ENCODE measurements around the gene AP3B1. TPM values are rescaled to one million over a fixed set of nuclear protein-coding genes. Genes with fewer than 3 reads are reported as not detected.
"Not testable (repeated sequence)": the region's sequence is repeated elsewhere in the genome, so short reads cannot be mapped to it uniquely, and the experiment has no call there.

AP3B1 gene
- total RNA-seq, 2 donors from 2014 or later: 51.3 to 55.6 TPM

DNA sequence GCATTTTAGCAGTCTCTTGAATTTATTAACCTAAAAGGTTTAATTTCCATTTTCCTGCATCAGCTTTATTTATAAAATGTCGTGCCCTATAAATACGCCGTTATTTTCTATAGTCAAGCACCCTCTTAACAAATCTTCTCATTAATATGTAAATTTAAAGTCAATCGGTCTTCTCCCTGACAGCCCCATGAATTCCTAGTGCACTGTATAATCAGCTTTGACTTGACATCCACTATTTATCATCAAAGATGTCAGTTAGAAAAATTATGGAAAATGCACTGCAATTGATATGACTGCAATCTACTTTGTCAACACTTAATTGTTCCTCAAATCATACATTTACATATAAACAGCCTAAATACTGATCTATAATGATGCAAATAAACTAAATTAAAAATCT lies 83.4 kb downstream of the AP3B1 start:
- no peak for ATAC-seq
- no peak for DNase-seq
- intact Hi-C loops (cut with DNase I, micrococcal nuclease): no loop called here

DNA sequence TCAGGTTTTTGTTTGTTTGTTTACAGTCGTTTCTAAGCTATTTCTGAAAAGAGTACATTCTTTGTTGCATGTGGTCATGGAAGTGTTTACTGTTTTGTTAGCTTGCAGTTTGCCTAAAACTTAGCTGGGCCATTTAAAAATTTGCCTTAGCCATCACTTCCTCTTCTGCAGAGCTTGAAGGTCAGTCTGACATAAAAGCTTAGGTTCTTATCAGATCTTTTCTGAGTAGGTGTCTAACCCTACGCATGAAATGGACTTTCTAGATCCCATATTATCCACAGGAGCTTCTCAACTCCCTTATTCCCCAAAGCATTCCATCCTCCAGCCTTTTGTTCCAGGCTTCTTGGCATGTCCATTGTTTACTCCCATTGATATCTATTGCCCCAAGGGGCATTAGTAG lies 90.3 kb downstream of the AP3B1 start:
- intact Hi-C loops (cut with DNase I, micrococcal nuclease): no loop called here
- ATAC-seq (no peak), DNase-seq (no peak)

DNA sequence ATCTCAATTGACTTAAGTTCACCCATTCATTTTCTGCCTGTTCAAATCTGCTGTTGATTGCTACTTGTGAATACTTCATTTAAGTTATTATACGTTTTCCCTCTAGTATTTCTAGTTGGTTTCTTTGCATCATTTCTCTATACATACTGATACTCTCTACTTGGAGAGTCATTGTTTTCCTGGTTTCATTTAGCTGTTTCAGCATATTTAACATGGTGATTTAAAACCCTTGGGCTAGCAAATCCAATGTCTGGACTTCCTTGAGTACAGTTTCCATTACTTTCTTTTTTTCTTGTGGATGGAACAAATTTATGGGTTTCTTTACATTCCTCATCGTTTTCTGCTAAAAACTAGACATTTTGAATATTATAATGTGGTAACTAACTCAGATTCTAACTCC lies 90.7 kb downstream of the AP3B1 start:
- ATAC-seq: no peak
- intact Hi-C loops (cut with DNase I, micrococcal nuclease): no loop called here
- DNase-seq: no peak

DNA sequence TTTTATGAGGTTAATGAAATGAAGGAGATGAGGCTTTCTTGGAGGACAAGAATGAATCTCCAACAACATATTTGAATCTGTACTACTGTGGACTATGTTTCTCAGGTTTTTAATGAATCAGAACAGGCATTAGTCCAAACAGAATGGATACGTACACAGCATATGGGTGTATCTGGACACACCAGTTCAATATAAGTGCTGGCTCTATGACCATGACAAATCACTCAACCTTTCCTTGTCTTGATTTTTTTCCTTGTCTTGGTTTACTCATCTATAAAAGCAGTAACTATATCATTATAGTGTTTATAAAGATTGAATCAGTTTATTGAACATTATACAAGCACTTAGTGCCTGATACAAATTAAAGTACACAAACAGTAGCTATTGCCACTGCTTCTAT lies 104.1 kb downstream of the AP3B1 start:
- no peak for DNase-seq
- intact Hi-C loops (cut with DNase I, micrococcal nuclease): no loop called here
- ATAC-seq: peak; percentile 60

DNA sequence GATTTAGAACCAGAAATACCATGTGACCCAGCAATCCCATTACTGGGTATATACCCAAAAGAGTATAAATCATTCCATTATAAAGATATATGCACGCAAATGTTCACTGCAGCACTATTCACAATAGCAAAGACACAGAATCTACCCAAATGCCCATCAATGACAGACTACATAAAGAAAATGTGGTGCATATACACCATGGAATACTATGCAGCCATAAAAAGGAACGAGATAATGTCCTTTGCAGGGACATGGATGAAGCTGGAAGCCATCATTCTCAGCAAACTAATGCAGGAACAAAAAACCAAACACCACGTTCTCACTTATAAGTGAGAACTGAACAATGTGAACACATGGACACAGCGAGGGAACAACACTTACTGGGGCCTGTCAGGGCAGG lies 105.8 kb downstream of the AP3B1 start:
- intact Hi-C loops (cut with DNase I, micrococcal nuclease): not testable (repeated sequence)

DNA sequence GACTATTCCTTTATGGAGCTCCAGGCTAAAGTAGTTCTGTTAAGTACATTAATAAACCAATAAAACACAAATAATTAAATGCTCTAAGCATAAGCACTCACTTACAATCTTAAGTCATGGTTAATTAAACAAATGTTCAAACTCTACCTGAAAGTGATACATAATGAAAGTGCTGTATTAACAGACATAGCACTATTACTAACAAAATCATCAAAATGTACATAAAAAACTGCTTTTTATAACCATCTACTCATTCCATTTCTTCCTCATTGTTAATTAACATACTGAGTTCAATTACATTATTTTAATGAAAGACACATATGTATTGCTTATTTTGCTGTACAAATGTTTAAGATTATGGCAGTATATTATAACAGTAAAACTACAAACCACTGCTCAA lies 107.3 kb downstream of the AP3B1 start:
- DNase-seq (no peak), ATAC-seq (no peak)
- intact Hi-C loops (cut with DNase I, micrococcal nuclease): no loop called here

More for the DNA sequence above, 105.8 kb downstream of the AP3B1 start:
- ATAC-seq, DNase-seq: not testable (repeated sequence)

DNA sequence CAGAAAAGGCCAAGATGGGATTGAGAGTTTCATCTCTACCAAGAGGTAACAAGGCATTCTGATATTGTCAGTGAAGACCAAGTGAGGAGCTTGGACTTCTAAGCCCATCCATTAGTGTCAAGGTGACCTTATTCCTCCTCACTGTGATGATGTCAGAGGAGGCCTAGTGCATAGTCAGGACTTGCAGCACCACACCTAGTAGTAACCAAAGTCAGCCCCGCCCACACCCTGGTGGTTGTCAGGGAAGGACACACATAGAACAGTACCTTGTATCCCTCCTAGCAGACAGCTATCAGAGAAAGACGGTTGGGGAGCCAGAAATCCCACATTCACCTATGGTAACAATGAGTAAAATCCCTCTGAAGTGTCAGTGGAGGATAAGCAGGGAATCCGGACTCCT lies 111.7 kb downstream of the AP3B1 start:
- ATAC-seq (peak; percentile 90), DNase-seq (peak; percentile 27 to 46)
- intact Hi-C loops (cut with DNase I, micrococcal nuclease): no loop called here

DNA sequence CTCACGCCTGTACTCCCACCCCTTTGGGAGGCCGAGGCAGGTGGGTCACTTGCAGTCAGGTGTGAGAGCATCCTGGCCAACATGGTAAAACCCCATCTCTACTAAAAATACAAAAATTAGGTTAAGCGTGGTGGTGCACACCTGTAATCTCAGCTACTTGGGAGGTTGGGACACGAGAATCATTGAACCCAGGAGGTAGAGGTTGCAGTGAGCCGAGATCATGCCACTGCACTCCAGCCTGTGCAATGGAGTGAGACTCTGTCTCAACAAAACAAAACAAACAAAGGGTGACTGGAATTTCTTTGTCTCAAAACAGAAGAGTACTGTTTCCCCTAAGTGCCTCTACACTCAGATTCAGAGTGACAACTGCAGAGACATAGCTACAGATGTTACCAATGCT lies 116.1 kb downstream of the AP3B1 start:
- intact Hi-C loops (cut with DNase I, micrococcal nuclease): no loop called here
- ATAC-seq: no peak
- no peak for DNase-seq

DNA sequence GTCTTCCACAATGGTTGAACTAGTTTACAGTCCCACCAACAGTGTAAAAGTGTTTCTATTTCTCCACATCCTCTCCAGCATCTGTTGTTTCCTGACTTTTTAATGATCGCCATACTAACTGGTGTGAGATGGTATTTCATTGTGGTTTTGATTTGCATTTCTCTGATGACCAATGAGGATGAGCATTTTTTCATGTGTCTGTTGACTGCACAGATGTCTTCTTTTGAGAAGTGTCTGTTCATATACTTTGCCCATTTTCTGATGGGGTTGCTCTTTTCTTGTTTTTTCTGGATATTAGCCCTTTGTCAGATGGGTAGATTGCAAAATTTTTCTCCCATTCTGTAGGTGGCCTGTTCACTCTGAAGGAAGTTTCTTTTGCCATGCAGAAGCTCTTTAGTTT lies 124.2 kb downstream of the AP3B1 start:
- DNase-seq; ATAC-seq; intact Hi-C loops (cut with DNase I, micrococcal nuclease): not testable (repeated sequence)

DNA sequence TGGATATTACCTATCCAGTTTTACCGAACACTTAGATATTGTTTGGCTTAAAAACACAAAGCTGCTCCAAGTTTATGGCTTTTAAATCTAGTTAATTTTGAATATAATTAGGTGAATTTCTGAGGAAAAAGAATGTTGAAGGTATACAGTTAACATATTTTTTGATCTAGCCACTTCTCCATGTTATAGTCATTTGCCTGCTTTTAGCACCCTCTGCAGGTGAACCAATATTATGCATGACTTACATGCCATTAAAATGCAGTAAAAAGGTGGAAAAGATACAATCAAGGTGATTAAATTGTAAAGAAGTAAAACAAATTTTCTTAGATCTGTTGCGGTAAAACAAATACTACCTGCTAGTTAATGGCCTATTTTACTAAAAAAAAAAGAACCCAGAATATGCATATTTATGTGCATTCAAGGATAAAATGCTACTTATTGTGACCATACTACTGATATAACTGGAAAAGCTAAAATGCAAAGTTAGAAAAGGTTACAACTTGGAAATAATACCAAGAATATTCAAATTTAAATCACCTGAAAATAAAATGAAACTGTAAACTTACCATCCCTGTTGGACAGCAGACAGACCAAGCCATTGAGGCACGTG lies 132.1 kb downstream of the AP3B1 start:
- ATAC-seq: peak; percentile 49
- DNase-seq: no peak

DNA sequence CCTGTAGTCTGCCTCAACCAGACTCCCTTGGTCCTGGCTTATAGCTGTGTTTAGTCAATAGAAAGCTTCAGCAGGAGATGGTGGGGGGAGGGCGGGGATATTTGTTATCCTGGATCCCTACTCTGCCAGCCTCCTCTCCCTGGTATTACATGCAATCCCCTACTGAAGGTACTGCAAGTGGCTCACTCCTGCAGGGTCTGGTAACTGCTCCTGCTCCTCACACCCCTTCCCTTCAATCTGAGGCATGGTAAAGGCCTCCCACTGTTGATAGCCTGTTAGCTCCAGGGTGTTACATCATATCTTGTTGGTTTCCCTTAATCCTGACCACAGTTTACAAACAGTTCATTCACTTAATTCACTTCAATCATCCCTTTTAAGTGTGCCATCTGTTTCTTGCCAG lies 137.5 kb downstream of the AP3B1 start:
- intact Hi-C loops (cut with DNase I, micrococcal nuclease): no loop called here

More for the DNA sequence above, 132.1 kb downstream of the AP3B1 start:
- intact Hi-C loops (cut with DNase I, micrococcal nuclease): no loop called here

DNA sequence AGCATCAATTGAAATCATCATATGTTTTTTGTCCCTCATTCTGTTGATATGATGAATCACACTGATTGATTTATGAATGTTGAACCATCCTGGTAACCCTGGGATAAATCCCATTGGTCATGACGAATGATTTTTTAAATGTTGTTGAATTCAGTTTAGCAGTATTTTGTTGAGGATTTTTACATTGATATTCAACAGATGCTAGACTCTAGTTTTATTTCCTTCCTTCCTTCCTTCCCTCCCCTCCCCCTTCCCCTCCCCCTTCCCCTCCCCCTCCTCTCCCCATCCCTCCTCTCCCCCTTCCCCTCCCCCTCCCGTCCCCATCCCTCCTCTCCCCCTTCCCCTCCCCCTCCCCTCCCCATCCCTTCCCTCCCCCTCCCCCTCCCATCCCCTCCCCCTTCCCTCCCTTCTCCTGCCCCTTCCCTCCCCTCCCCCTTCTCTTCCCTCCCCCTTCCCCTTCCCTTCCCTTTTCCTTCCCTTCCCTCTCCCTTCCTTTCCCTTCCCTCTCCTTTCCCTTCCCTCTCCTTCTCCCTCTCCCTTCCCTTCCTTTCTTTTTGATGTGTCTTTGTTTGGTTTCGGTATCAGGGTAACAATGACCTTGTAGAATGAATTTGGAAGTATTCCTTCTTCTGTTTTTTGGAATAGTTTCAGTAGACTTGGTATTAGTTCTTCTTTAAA lies 142.8 kb downstream of the AP3B1 start:
- intact Hi-C loops (cut with DNase I, micrococcal nuclease): no loop called here
- DNase-seq (no peak), ATAC-seq (no peak)

More for the DNA sequence above, 137.5 kb downstream of the AP3B1 start:
- DNase-seq: no peak
- no peak for ATAC-seq

DNA sequence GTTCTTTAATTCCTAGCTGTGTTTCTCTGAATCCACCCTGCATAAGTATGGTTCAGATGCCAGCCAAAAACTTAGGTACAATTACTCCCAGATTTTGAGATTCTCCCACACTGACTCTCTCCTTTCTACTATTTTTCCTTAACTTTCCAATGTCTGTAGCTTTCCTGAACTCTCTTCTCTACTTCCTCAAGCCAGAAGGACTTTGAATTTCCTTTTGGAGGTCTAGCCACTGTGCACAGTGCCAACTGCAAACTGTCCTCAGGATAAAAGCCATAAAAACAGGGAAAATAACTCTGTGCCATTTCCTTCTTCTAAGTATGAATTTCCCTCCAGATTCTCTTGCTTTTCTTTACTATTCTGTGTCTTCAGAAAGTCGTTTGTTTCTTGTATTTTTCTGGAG lies 157.2 kb downstream of the AP3B1 start:
- intact Hi-C loops (cut with DNase I, micrococcal nuclease): no loop called here
- ATAC-seq: peak; percentile 96
- DNase-seq: peak in 1 of 2 donors; percentile 9

DNA sequence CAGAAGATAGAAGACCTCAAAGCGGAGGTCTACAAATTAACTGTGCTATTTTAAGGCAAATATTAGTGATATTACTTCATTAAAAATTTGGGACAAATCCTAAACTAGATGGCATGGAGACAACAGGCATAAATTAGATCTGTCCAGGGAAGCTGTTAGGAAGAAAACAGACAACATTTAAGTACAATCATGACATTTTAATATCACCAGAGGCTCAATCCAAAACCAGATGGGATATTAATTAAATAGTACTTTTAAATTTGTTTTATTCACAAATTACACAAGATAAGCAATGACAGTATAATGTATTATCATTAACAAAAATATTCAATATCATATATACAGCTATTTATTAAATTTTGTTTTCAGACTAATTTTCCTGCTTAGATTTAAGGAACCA lies 161.1 kb downstream of the AP3B1 start:
- DNase-seq (no peak), ATAC-seq (no peak)
- intact Hi-C loops (cut with DNase I, micrococcal nuclease): no loop called here

DNA sequence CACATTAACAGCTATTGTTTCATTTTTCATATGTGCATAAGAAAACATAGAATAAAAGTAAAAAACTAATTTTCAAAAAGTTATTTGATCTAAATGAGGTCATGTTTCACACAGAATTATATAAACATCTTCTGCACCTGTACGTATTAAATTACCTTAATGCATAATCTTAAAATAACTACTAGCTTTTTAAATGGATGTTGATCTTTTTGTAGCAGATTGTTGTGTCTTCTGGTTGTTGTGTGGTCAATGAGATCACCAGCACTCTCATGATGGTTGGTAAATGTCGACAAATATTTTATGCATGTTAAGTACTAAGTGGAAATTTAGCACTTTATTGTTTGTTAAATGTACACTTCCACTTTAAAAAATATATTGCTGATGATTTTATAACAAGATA lies 162.0 kb downstream of the AP3B1 start:
- intact Hi-C loops (cut with DNase I, micrococcal nuclease): no loop called here
- ATAC-seq (no peak), DNase-seq (no peak)

DNA sequence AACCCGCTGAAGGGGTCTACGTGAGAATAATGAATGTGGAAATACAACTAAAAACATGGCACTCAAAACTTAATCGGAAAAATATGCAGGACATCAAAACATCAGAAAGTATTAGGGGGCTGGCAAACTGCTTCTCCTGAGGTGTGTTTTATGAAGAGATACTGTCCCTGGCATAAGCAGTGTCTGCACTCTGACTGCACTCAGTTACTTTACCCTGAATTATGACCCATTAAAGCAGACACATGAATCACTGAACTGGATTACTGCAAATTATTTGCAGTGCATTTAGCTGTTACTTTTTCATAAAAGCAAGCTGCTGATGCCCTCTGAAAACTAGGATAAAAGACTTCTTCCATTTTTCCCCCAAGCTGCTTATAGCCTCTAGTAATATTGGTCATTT lies 164.9 kb downstream of the AP3B1 start:
- DNase-seq: no peak
- no peak for ATAC-seq
- intact Hi-C loops (cut with DNase I, micrococcal nuclease): no loop called here

DNA sequence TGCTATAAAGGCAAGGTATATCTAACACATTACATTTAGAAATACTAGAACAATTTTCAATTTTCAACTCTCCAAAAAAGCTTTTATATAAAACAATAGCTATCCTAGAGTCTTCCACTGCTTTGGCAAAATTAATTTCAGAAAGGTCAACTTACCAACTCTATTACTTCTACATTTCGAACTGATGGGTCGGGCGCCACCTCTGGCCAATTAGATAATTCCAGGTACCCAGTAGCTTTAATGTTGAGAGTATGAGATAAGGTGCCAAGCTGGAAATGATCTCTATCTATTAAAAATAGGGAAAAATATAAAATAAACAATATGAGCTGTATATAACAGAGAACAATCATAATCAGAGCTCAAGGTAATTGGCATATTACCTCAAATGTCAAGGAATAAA lies 166.6 kb downstream of the AP3B1 start:
- DNase-seq: peak in 1 of 2 donors; percentile 8
- intact Hi-C loops (cut with DNase I, micrococcal nuclease): no loop called here
- ATAC-seq: no peak

DNA sequence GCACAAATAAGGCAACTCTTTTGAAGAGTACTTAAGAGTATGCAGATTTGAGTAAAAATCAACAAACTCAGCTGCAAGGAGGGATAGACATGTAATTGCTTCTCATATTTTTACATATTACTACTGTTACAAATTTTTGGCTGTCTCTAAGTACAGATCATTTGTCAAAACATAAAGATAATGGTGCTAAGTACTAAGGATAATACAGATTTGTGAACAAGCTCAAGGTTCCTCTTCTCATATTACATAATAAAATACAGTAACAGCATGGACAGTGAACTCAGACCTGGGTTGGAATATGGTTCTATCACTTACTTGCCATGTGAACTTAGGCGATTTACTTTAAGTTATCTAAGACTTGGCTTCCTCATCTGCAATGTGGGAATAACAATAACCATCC lies 168.0 kb downstream of the AP3B1 start:
- intact Hi-C loops (cut with DNase I, micrococcal nuclease): no loop called here
- ATAC-seq (no peak), DNase-seq (no peak)

DNA sequence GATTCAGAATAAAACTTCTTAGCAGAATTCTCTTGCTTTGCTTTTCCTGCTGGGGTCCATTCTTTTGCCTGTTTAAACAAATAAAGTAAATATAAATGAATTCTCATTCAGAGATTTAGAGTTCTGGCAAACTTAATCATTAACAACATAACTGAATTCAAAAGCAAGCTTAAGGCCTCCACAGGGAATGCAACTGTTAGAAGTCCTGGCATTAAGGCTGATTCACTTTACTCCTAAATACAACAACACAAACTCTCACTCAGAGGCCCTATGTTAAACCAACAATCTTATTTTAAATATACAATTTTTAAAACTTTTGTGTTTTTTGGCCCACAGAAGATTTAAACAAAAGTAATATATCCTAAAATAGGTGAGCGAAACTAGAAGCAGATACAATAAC lies 178.3 kb downstream of the AP3B1 start:
- DNase-seq (no peak), ATAC-seq (no peak)
- intact Hi-C loops (cut with DNase I, micrococcal nuclease): no loop called here

DNA sequence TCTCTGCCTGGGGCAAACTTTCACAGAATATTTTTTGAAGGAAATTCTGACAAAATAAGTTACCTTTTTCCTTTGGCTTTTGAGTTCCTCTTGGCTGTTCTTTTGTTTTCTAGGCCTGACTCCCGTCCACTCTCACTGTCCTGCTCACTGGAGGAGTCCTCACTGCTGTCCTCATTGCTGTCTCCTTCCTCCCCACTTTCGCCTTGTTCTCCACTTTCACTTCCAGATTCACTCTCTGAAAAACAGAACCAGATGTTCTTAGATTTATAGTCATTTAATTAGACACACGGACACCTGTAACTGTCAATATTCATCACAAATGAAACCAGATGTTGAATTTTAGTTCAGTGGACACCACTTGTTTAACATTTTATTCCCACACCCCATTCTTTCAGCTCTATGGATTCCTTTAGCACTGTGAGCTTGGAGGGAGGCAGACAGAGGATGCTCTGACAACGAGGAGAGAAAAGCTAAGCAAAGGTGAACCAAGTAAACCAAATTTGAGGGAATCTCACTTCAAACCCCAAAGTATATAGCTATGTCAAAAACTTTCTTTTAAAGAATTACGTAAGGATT lies 180.7 kb downstream of the AP3B1 start:
- ATAC-seq (no peak), DNase-seq (no peak)
- intact Hi-C loops (cut with DNase I, micrococcal nuclease): no loop called here

DNA sequence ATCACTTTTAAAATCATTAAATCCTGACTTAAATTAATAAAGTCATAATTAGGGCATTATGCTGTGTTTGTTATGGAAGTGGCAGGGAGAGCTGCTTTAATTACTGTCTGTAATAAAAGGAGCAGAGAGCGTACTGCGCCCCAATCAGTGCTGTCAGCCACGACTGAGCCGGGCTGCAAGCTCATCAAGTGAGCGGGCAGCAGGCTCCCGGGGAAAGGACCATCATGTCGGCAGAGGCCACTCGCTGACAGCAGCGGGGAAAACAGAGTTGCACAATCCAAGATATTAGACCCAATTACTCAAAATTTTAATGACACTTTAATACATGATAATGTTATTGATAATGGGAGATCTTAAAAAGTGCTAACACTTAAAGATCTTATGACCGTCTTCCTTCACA lies 181.6 kb downstream of the AP3B1 start:
- ATAC-seq: no peak
- intact Hi-C loops (cut with DNase I, micrococcal nuclease): no loop called here
- no peak for DNase-seq
